ENCODE results near the gene ANKRD28. TPM values are rescaled to one million over a fixed set of nuclear protein-coding genes. Genes with fewer than 3 reads are reported as not detected.
"Not testable (repeated sequence)": the region's sequence is repeated elsewhere in the genome, so short reads cannot be mapped to it uniquely, and the experiment has no call there.

Gene ANKRD28
- total RNA-seq, 1 experiment from 2014 or later = 28.8 TPM

GRCh38 chr3:15743587-15744009 is 54.2 kb downstream of the ANKRD28 start:
- Histone ChIP-seq H3K27ac (no peak overlapping the region), H3K36me3 (peaks cover 27% of the 10 kb centered on the region), H3K4me1 (no peaks in the 10 kb centered on the region), H3K9me3 (replicated peaks) (peaks cover 3% of the 10 kb centered on the region; the same call in 1 of the 2 replicates), H3K27me3 (no peaks in the 10 kb centered on the region), H3K4me3 (no peak overlapping the region)
- no peak for DNase-seq

GRCh38 chr3:15742236-15742635 is 55.5 kb downstream of the ANKRD28 start:
- peaks cover 18% of the 10 kb centered on the region for H3K36me3 ChIP-seq
- not testable (repeated sequence) for H3K27me3 ChIP-seq; H3K27ac ChIP-seq; H3K4me3 ChIP-seq; H3K4me1 ChIP-seq; H3K9me3 ChIP-seq (replicated peaks); DNase-seq

DNA sequence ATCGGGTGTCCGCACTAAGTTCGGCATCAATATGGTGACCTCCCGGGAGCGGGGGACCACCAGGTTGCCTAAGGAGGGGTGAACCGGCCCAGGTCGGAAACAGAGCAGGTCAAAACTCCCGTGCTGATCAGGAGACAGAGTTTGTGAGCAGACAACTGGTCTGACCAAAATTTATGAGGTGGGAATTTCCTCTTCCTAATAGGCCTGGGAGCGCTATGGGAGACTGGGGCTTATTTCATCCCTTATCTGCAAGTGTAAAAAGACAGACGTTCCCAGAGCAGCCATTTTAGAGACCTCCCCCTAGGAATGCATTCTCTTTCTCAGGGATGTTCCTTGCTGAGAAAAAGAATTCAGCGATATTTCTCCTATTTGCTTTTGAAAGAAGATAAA is 59.2 kb downstream of the ANKRD28 start:
- Histone ChIP-seq H3K36me3 (peaks cover 43% of the 10 kb centered on the region), H3K9me3 (replicated peaks) (peaks cover 11% of the 10 kb centered on the region; the same call in 1 of the 2 replicates)

DNA sequence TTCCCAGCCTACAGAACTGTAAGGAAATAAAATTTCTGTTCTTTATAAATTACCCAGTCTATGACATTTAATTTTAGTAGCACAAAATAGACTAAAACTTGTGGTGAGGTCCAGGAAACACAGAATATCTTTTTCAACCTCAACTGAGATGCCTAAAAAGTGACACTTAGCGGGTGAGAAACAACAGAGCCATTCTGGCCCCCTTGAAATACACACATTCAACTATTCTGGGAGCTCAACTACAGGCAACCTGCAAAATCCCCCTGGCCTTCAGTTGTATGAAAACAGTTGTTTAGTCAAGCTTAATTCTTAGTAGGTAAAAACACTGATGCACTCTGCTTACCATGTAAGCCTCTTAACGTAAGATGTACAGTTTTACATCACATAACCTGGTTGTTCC is 66.8 kb downstream of the ANKRD28 start:
- Histone ChIP-seq H3K27me3 (no peaks in the 10 kb centered on the region), H3K4me1 (no peaks in the 10 kb centered on the region), H3K9me3 (replicated peaks) (0 out of 2 replicates have a peak, but pooled peaks cover 3% of the 10 kb centered on the region), H3K4me3 (no peak overlapping the region), H3K27ac (no peak overlapping the region), H3K36me3 (peaks cover 27% of the 10 kb centered on the region)
- no peak for DNase-seq

More for the DNA sequence above, 59.2 kb downstream of the ANKRD28 start:
- H3K27ac ChIP-seq, H3K4me1 ChIP-seq, H3K4me3 ChIP-seq, H3K27me3 ChIP-seq: not testable (repeated sequence)
- peak; percentile 3 to 4 for DNase-seq

DNA sequence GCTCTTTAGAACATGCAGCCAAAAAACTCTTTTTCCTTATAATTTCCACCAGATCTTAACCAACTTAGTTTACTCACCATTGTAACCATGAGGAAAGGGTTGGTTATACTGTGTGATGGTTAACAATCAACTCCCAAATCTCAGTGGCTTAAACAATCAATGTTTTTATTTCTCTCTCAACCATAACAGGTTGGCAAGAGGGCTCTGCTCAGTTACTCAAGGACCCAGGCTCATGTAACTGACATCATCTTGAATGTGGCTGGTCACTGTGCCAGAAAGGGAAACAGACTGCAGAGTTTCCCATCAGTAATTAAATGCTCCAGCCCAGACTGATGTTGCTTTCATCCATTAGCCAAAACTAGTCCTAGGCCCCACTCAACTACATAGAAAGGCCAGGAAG is 69.0 kb downstream of the ANKRD28 start:
- H3K9me3 ChIP-seq (replicated peaks) = no peaks in the 10 kb centered on the region
- no peaks in the 10 kb centered on the region for H3K4me1 ChIP-seq
- DNase-seq = no peak
- H3K27ac ChIP-seq = no peak overlapping the region
- peaks cover 14% of the 10 kb centered on the region for H3K36me3 ChIP-seq
- H3K4me3 ChIP-seq = no peak overlapping the region
- H3K27me3 ChIP-seq = no peaks in the 10 kb centered on the region

- no peak overlapping the region for H3K4me3 ChIP-seq
- peaks cover 13% of the 10 kb centered on the region; the same call in 1 of the 2 replicates for H3K36me3 ChIP-seq
- DNase-seq = no peak
- H3K4me1 ChIP-seq = no peaks in the 10 kb centered on the region
- H3K27me3 ChIP-seq = no peaks in the 10 kb centered on the region
- no peaks in the 10 kb centered on the region for H3K9me3 ChIP-seq (replicated peaks)
- no peak overlapping the region for H3K27ac ChIP-seq
Measured at GRCh38 chr3:15726881-15727280, 70.9 kb downstream of the ANKRD28 start.

DNA sequence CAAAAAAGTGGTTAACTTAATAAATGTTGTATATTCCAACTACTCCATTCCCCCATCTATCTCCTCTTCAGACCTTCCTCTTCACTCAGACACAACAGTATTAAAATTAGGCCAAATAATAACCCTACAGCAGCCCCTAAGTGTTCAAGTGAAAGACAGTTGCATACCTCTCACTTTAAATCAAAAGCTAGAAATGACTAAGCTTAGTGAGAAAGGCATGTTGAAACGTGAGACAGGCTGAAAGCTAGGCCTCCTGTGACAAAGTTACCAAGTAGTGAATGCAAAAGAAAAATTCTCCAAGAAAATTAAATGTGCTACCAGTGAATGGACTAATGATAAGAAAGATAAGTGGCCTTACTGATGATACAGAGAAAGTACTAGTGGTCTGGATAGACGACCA is 71.7 kb downstream of the ANKRD28 start:
- Histone ChIP-seq H3K27ac (no peak overlapping the region), H3K36me3 (peaks cover 15% of the 10 kb centered on the region)

DNA sequence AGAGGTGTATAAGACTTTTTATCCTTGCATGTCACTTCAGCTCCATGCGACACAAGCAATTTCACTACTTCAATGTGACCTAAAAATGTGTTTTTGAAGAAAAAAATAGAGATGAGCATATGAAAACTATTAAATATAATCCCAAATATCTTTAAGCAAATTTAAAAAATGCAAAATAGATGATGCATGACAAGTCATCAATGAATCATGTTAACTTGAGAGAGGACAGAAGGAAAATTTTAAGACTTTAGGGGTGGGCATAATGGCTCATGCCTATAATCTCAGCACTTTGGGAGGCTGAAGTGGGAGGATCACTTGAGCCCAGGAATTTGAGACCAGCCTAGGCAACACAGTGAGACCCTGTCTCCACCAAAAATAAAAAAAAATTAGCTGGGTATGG is 73.3 kb downstream of the ANKRD28 start:
- Histone ChIP-seq H3K27ac (no peak overlapping the region), H3K9me3 (replicated peaks) (no peaks in the 10 kb centered on the region), H3K4me3 (no peak overlapping the region), H3K4me1 (no peaks in the 10 kb centered on the region), H3K36me3 (peaks cover 19% of the 10 kb centered on the region), H3K27me3 (no peaks in the 10 kb centered on the region)
- DNase-seq = no peak

More for the DNA sequence above, 71.7 kb downstream of the ANKRD28 start:
- DNase-seq = no peak
- Histone ChIP-seq H3K27me3 (no peaks in the 10 kb centered on the region), H3K9me3 (replicated peaks) (no peaks in the 10 kb centered on the region), H3K4me3 (no peak overlapping the region), H3K4me1 (no peaks in the 10 kb centered on the region)

GRCh38 chr3:15723624-15723884 is 74.2 kb downstream of the ANKRD28 start:
- Histone ChIP-seq H3K4me3 (no peak overlapping the region), H3K4me1 (no peaks in the 10 kb centered on the region), H3K27ac (no peak overlapping the region), H3K27me3 (no peaks in the 10 kb centered on the region), H3K36me3 (peaks cover 21% of the 10 kb centered on the region), H3K9me3 (replicated peaks) (no peaks in the 10 kb centered on the region)
- DNase-seq = no peak

DNA sequence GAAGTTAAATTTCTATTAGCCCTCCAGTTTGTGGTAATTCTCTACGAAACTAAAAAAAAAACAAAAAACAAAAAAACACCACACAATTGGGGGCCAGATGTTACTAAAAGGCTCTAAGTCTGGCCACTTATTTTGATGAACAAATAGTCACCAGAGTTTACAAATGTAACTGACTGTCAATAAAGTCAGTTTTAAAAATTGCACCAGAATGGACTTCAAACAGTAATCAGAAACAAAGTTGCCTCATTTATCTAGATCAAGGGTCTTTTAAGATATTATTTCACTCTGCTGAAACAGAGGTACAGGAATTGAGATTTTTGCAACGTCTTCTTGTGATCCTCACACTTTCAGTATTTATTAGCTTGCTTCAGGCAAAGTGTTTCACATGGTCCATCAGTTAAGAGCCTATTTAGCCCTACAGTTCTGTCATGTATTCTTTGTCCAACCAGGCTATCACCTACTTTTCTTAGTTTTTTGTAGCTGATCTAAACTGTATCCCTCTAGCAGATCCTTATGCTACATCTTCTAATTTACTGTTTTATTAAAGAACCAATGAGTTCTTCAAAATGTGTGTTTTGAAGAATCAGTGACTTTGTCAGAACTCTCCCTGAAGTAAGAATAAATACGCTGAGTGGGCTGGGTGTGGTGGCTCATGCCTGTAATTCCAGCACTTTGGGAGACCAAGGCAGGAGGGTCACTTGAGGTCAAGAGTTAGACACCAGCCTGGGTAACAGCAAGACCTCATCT is 74.7 kb downstream of the ANKRD28 start:
- Histone ChIP-seq H3K36me3 (peaks cover 21% of the 10 kb centered on the region), H3K27me3 (no peaks in the 10 kb centered on the region), H3K4me3 (no peak overlapping the region), H3K9me3 (replicated peaks) (no peaks in the 10 kb centered on the region), H3K4me1 (no peaks in the 10 kb centered on the region), H3K27ac (no peak overlapping the region)
- no peak for DNase-seq

DNA sequence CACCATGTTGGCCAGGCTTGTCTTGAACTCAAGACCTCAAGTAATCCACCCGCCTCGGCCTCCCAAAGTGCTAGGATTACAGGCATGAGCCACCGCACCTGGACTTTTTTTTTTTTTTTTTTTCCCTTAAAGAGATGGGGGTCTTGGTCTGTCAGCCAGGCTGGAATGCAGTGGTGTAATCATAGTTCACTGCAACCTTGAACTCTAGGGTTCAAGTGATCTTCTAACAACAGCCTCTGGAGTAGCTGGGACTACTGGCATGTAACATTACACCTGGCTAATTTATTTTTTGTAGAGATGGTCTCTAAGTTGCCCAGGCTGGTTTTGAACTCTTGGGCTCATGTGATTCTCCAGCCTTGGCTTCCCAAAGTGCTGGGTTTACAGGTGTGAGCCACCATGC is 81.6 kb downstream of the ANKRD28 start:
- H3K27me3 ChIP-seq = no peaks in the 10 kb centered on the region
- peaks cover 26% of the 10 kb centered on the region for H3K36me3 ChIP-seq
- H3K4me1 ChIP-seq = no peaks in the 10 kb centered on the region
- no peak for DNase-seq
- no peaks in the 10 kb centered on the region for H3K9me3 ChIP-seq (replicated peaks)
- H3K27ac ChIP-seq = no peak overlapping the region
- no peak overlapping the region for H3K4me3 ChIP-seq

GRCh38 chr3:15714448-15714847 is 83.3 kb downstream of the ANKRD28 start:
- H3K27me3 ChIP-seq = no peaks in the 10 kb centered on the region
- no peak overlapping the region for H3K27ac ChIP-seq
- no peak for DNase-seq
- no peaks in the 10 kb centered on the region for H3K4me1 ChIP-seq
- H3K4me3 ChIP-seq = no peak overlapping the region
- H3K9me3 ChIP-seq (replicated peaks) = no peaks in the 10 kb centered on the region
- peaks cover 30% of the 10 kb centered on the region for H3K36me3 ChIP-seq

GRCh38 chr3:15713364-15713763 is 84.4 kb downstream of the ANKRD28 start:
- Histone ChIP-seq H3K9me3 (replicated peaks) (no peaks in the 10 kb centered on the region), H3K4me3 (no peak overlapping the region), H3K27me3 (no peaks in the 10 kb centered on the region), H3K36me3 (peaks cover 39% of the 10 kb centered on the region), H3K4me1 (no peaks in the 10 kb centered on the region), H3K27ac (no peak overlapping the region)
- no peak for DNase-seq

- DNase-seq = no peak
- no peaks in the 10 kb centered on the region for H3K4me1 ChIP-seq
- H3K4me3 ChIP-seq = no peak overlapping the region
- peaks cover 52% of the 10 kb centered on the region for H3K36me3 ChIP-seq
- H3K9me3 ChIP-seq (replicated peaks) = no peaks in the 10 kb centered on the region
- no peaks in the 10 kb centered on the region for H3K27me3 ChIP-seq
- no peak overlapping the region for H3K27ac ChIP-seq
Measured at GRCh38 chr3:15711281-15711680, 86.5 kb downstream of the ANKRD28 start.

- Histone ChIP-seq H3K27ac (no peak overlapping the region), H3K36me3 (peaks cover 51% of the 10 kb centered on the region), H3K4me3 (no peak overlapping the region), H3K27me3 (no peaks in the 10 kb centered on the region), H3K4me1 (no peaks in the 10 kb centered on the region), H3K9me3 (replicated peaks) (no peaks in the 10 kb centered on the region)
- no peak for DNase-seq
Measured at GRCh38 chr3:15708882-15709677, 88.7 kb downstream of the ANKRD28 start.
